ENCODE results near the gene TIMM13.
A peak's percentile ranks its signal among the peaks of the same experiment; 100 is the strongest.

TIMM13 gene

GRCh38 chr19:2475018-2475701 lies 47.8 kb upstream of the TIMM13 start:
- TF ChIP-seq YY1 (IDR thresholded peaks at IDR 0.05; ENCODE audit: low read depth) (no peak), TCF12 (IDR thresholded peaks at IDR 0.05; ENCODE audit: low read depth) (peak; percentile 30; the same call in 1 of the 2 replicates), MAX (IDR thresholded peaks at IDR 0.05) (peak; percentile 87), TEAD4 (IDR thresholded peaks at IDR 0.05) (peak; percentile 52), USF1 (IDR thresholded peaks at IDR 0.05) (peak; percentile 36; the same call in 1 of the 2 replicates), RAD21 (IDR thresholded peaks at IDR 0.05; ENCODE audit: low read depth) (peak; percentile 11; the same call in 1 of the 2 replicates), REST (IDR thresholded peaks at IDR 0.05; ENCODE audit: low read depth) (no peak), EGR1 (IDR thresholded peaks at IDR 0.05) (peak; percentile 77), FOXM1 (IDR thresholded peaks at IDR 0.05; ENCODE audit: borderline replicate concordance, low read depth) (no peak), CREB1 (IDR thresholded peaks at IDR 0.05; ENCODE audit: low read depth) (no peak), CEBPB (IDR thresholded peaks at IDR 0.05) (no peak), EP300 (IDR thresholded peaks at IDR 0.05; ENCODE audit: borderline replicate concordance) (no peak), NFIC (IDR thresholded peaks at IDR 0.05) (no peak), ZBTB7A (IDR thresholded peaks at IDR 0.05; ENCODE audit: low read depth) (no peak), TAF1 (IDR thresholded peaks at IDR 0.05; ENCODE audit: low read depth) (peak; percentile 12; the same call in 1 of the 2 replicates)

- TF ChIP-seq EGR1 (IDR thresholded peaks at IDR 0.05) (peak; percentile 20; the same call in 1 of the 2 replicates), TAF1 (IDR thresholded peaks at IDR 0.05; ENCODE audit: low read depth) (no peak), RAD21 (IDR thresholded peaks at IDR 0.05; ENCODE audit: low read depth) (peak; percentile 90), ZBTB7A (IDR thresholded peaks at IDR 0.05; ENCODE audit: low read depth) (peak; percentile 94), TEAD4 (IDR thresholded peaks at IDR 0.05) (peak; percentile 21; the same call in 1 of the 2 replicates), MAX (IDR thresholded peaks at IDR 0.05) (no peak), TCF12 (IDR thresholded peaks at IDR 0.05; ENCODE audit: low read depth) (no peak; the same call in 1 of the 2 replicates), REST (IDR thresholded peaks at IDR 0.05; ENCODE audit: low read depth) (no peak), USF1 (IDR thresholded peaks at IDR 0.05) (no peak), NFIC (IDR thresholded peaks at IDR 0.05) (no peak), FOXM1 (IDR thresholded peaks at IDR 0.05; ENCODE audit: borderline replicate concordance, low read depth) (no peak), CREB1 (IDR thresholded peaks at IDR 0.05; ENCODE audit: low read depth) (no peak), EP300 (IDR thresholded peaks at IDR 0.05; ENCODE audit: borderline replicate concordance) (no peak), YY1 (IDR thresholded peaks at IDR 0.05; ENCODE audit: low read depth) (no peak), CEBPB (IDR thresholded peaks at IDR 0.05) (no peak)
These were observed 47.0 kb upstream of the TIMM13 start for GRCh38 chr19:2474232-2475017.

- TF ChIP-seq NFIC (IDR thresholded peaks at IDR 0.05) = no peak
- TF ChIP-seq EGR1 (IDR thresholded peaks at IDR 0.05) = no peak
- no peak for TF ChIP-seq CREB1 (IDR thresholded peaks at IDR 0.05; ENCODE audit: low read depth)
- TF ChIP-seq ZBTB7A (IDR thresholded peaks at IDR 0.05; ENCODE audit: low read depth) = no peak
- TF ChIP-seq CEBPB (IDR thresholded peaks at IDR 0.05) = no peak
- no peak for TF ChIP-seq EP300 (IDR thresholded peaks at IDR 0.05; ENCODE audit: borderline replicate concordance)
- no peak for TF ChIP-seq REST (IDR thresholded peaks at IDR 0.05; ENCODE audit: low read depth)
- no peak for TF ChIP-seq RAD21 (IDR thresholded peaks at IDR 0.05; ENCODE audit: low read depth)
- no peak for TF ChIP-seq TCF12 (IDR thresholded peaks at IDR 0.05; ENCODE audit: low read depth)
- no peak for TF ChIP-seq MAX (IDR thresholded peaks at IDR 0.05)
- no peak for TF ChIP-seq YY1 (IDR thresholded peaks at IDR 0.05; ENCODE audit: low read depth)
- no peak for TF ChIP-seq USF1 (IDR thresholded peaks at IDR 0.05)
- no peak for TF ChIP-seq FOXM1 (IDR thresholded peaks at IDR 0.05; ENCODE audit: borderline replicate concordance, low read depth)
These were observed 41.9 kb upstream of the TIMM13 start for GRCh38 chr19:2469102-2469914.
